ELF-1 (cell line): Measurements from ENCODE around the gene MEX3A.

Experiments used
- DNase-seq: peaks from one replicate; pipeline ENCODE4 v3.0.0-alpha.2; 2016; ENCODE audit warnings: low read depth, low spot score

MEX3A gene

DNA sequence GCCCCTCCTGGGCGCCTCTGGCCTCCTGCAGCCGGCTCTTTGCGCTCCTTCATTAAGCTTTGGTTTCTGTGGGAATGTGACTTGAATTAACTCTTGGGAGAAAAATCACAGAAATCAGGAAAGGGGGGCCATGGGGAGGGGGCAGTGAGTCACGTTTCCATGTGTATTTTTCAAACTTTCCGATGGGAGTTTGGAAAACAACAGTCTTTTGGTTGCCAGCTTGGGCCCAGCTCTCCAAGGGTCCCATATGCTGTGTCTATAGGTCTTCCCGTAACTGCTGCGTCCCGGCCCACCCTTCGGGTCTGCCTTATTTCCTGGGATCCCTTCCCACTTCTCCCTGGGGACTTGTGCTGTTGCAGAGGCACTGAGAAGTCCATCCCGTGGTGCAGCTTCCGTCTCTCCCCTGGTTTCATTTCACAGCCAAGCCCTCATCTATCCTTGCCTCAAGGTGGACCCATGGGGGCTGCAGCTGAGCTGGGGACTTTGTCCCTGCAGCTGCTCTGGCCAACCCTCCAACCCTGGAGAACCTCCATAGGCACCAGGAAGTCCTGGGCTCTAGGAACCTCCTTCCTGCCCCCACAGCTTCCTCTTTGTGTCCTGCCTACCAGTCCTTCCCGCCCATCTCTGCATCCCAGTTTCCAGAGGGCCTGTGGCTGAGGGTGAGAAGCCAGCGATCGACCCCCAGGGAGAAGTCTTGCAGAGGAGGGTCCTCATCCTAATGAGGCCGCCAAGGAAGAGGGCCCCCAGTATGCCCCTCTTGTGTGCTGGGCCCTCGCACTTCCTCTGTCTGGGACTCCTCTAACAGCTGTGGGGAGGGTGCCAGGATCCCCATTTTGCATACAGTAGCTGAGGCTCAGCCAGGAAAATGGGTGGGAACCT, 20.6 kb upstream of the MEX3A start:
- no peak for DNase-seq

DNA sequence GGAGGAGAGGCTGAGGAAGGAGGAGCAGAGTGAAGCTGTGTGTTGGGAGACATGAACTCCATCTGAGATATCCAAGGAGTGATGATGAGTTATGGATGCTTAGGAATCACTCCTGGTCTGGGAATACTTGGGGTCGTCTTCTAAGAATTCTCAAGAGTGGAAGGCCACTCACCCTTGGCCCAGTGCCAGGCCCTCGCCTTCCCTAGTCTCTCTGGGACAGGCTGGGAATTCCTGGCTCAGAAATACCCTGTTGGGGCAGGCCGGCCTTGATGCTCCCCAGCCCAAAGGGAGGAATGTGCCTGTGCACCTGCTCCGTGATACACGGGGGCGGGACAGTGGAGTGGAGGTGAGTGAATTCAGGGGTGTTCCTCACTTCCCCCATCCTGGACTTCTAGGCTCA, 19.6 kb upstream of the MEX3A start:
- no peak for DNase-seq

DNA sequence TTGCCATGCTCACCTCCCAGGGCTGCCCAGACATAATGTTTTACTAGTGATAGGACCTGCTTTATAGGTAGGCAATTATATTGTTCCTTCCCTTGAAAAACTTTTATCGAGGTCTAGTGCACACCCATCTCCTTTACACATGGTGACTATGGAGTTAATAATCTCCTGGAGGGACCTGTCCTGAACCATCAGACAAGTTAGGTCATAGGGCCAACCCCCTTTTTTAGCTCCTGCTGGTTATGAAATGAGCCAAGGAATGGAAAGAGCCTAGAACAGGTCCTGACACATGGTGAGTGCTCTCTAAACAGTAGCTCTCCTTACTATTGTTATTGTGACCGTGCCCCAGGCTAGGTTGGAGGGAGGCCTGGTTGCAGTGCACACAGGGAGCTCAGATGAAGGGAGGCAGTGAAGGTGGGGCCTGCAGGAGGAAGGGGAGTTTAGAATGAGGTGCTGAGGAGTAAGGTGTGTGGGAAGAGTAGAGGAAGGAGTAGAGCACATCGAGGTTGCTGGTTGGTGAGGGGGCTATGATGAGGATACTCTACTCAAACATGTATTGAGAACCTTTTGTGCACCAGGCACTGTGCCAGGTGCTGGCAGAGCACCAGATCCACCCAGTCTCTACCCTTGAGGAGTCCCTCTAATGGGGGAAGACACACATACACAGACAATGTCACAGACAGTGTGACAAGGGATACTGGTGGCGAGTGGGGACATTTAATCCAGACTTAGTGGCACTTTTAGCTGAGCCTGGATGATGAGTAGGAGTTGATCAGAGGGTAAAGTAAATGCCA, 18.1 kb upstream of the MEX3A start:
- DNase-seq = no peak

DNA sequence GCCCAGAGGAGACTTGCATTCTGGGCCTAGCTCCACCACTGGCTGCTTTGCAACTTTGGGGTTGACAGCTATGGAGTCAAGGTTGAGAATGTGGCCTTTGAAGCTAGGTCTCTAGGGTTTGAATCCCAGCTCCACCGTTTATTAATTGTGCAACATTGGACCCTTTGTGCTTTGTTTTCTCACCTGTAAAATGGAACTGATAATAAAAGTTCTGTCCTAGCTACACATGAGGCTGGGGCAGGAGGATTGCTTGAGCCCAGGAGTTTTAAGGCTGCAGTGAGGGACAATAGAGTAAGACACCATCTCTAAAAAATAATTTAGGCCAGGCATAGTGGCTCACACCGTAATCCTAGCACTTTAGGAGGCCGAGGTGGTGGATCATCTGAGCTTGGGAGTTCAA, 17.0 kb upstream of the MEX3A start:
- DNase-seq = no peak

DNA sequence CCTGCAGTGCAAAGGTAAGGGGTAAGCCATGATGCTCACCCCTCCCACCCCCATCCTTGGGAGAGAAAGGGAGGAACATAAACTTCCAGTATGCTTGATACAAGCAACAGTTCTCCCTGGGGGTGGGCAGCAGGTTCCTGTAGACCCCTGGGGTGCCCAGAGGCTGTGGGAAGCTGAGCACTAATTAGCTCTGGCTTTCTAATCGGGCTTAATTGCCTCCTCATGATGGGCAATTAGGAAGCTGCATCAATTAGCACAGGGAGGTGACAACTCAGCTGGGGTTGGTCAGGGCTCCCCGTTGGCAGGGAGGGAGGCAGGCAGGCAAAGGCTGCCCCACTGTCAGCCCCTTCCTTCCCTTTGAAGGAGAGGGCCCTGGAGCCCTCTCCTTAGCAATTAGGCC, 16.5 kb upstream of the MEX3A start:
- DNase-seq = no peak

DNA sequence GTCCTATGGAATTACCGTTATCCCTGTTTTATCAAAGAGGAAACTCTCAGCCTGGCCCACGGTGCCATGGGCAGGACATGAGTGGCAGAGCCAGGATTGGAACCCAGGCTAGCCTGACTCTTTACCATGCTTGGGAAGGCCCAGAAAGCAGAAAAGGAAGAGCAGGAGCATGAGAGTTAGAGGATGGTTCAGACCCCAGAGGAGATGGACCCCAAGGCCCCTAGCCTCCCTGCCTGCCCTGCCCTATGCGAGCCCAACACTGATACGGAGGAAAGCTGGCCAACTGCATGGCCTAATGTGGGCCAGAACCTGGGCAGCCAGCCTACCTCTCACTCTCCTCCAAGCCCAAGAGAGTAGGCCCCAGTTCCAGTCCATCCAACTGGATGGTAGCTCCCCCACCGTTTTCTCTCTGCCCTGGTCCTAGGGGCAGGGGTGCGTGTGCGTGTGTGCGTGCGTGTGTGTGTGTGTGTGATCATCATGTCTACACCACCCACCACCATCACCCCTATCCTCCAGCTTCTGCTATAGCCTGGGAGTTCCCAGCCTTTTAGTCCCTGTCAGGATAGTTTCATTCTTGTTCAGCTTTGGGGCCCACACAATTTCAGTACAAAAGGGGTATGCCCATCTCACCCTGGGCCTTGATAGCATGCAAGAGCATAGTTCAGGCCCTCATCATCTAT, 15.4 kb upstream of the MEX3A start:
- no peak for DNase-seq

DNA sequence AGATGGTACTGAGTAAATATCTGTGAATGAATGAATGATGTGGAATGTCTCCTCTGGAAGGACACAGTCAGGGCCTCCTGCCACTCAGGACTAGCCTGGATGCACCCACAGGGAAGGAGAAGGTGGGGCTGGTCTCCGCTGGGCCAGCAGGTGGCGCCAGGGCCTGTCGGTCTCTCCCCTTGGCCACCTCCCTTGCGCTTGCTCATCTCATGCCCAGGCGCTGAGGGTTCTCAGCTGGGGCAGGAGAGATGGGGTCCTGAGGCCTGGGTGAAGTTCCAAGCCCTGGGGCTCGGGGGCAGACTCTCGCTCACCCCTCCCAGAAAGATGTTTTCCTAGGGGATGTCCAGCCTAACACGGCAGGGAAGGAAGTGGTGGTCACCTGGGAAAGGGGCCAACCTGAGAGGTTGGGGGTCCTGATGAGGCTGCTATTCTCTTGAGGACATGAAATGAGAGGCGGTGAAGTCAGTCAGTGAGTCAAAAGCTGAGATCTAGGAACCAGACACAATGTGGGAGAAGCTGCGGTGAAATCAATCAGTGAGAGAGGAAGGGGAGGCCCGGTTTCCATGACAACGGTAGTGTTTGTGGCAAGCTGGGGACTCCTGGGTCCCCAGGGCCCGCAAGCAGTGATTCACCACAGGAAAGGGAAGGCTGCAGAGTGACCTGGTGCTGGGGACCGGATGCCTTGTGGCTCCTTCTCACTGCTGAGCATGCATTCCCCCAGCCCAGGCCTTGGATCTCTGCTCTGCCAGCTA, 14.6 kb upstream of the MEX3A start:
- DNase-seq = peak; percentile 92

DNA sequence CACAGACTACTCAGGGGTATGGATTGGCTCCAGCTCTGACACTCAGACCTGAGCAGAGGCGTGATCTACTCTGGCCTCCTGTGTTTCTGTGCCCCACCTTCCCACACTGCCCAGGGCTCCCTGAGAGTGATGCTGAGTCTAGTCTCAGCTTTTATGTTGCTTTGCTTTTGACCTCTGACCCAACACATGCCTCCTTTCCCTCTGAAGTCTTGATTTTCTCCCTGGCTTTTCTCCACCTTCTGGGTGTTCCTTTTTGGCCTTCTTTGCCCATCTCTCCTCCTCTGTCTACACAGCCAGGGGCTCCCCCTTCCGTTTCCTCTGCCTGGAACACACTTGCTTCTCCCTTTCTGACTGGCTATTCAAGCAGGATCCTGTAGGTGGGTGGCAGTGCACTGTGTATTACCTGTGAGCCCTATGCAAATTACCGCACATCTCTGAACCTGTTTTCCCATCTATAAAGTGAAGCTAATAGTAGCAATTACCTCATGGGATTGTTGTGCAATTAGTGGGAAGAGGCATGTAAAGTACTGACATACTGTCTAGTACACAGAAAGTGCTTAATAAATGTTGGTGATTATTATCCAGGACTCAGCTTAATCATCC, 13.7 kb upstream of the MEX3A start:
- DNase-seq = no peak

DNA sequence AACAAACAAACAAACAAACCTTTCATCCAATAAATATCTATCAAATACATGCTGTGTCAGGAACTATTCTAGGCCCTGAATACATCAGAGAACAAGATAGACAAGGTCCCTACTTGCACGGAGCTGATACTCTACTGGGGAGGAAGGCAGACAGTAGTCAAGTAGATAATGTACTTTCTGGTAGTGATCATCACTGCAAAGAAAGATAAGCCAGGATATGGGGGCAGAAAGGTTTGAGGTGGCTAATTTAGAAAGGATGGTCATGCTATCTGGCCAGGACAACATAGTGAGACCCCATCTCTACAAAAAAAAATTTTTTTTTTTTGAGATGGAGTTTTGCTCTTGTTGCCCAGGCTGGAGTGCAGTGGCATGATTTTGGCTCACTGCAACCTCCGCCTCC, 9.3 kb upstream of the MEX3A start:
- no peak for DNase-seq

DNA sequence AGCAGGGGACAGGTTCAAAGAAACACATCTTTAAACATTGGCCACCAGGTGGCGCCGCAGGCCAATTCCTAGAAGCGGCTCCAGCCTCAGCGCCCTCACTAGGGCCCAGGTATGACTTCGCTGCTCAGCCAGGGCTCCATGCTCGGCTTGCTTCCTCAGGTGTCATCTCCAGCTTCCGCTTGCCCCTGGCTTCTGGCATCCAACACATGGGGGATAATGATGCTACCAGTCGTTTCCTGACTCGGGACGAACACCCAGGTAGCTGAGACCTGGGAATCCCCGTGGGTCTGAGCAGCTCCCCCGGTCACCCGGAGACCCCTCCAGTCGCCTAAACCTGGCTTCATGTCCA, 8.5 kb upstream of the MEX3A start:
- peak; percentile 92 for DNase-seq

DNA sequence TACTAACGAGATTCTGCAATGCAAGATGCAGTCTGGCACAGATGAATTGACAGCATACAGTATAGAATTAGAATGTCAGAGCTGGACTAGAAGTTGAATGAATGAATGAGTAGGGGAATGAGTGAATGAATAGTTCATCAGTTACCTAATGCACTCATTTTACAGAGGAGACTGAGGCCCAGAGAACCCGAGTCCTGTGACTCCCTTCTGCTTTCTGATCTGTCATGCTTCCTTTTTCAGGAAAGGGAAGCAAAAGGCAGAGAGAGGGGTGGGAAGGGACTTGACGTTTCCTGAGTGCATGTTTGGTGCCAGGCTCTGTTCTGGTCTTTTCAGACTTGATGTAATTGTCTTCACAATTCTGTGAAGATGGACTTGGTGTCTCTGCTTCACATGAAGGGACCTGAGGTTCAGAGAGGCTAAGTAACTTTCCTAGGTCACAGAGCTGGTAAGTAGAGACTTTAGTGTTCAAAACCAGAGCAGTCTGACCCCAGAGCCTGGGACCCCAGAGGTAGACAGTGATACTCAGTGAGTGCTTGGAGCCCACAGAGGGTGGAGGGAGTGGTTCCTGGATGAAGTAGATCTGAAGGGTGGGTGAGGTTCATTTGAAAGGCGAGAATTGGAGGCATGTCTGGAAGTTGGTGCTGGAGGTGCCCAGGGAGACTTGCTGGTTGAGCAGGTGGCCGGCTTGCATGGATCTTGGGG, 8.0 kb upstream of the MEX3A start:
- DNase-seq = no peak

DNA sequence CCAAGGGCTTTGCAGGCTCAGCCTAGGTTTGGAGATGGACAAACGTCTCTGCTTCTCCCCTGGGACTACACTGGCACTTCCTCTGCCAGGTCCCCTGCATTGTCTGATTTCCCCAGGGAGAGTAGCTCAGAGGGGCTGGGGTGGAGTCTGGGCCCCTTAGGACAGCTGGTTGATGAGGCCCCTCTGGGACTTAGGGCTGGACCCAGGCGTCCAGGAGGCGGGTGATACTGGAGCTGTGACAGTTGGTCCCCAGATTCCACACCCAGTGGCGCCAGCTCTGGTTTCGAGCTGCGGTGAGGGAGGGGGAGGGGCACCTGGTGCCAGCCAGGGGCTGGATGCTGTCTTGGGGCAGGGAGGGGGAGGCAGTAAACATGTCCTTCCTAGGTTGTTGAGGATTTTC, 7.4 kb upstream of the MEX3A start:
- no peak for DNase-seq

DNA sequence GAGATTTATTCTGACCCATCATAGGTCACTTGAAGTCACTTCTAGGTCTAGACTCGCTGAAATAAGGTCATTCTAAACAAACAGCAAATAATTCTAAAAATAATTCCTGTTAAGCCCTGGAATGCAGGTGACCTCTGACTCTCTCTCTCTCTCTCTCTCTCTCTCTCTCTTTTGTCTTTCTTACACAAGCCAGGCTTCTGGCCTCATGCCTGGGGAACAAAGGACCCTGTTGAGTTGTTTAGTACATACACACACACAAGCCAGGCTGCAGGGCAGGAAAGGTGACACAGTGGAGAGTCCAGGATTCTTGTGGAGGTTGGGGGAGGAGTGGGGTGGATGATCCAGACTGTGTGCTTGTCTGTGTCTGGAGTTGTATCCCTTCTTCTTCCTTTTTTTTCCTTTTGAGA, 4.0 kb upstream of the MEX3A start:
- peak; percentile 89 for DNase-seq

DNA sequence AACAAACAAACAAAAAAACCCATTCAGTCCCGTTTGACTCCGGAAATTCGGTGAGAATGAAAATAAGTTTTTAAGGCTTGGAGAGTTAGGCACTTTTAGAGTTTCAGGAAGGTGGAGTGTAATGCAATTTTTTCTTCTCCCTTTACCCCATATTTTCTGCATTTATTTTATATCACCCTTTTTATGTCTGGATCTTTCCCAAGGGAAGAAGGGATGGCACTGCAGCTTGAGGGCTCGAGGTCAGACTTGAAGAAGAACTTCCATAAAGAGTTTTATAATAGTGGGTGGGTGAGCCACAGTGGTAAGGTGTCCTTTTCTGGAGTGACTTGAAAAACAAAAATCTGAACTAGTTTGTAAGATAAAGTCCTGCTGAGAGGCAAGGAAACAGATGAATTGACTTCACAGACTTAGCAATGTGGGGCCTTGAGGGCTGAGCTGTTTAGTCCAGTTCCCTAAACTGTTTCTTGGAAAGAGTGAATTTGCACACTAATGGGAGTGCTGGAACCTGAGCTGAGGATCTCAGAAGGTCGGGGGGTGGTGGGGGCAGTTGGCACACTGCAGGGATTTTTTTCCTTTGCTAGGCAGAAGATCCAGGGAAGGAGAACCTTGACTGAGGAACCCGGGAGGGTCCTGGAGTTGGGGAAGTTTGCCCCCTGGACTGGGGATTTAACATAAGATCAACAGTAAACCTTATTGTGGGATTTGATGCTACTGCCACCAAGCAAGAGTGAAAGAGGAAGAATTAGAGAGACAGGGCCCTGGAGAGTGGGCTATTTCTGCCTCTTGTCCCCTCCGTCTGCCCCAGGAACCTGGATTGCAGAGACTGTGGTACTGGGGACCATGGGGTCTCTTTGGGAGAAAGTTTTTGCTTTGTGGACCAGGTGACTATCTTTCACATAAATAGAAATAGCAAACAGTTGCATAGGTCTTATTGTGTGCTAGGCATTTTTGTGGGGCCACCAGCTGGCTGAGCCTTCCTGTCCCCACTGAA, 1.8 kb upstream of the MEX3A start:
- peak; percentile 47 for DNase-seq

DNA sequence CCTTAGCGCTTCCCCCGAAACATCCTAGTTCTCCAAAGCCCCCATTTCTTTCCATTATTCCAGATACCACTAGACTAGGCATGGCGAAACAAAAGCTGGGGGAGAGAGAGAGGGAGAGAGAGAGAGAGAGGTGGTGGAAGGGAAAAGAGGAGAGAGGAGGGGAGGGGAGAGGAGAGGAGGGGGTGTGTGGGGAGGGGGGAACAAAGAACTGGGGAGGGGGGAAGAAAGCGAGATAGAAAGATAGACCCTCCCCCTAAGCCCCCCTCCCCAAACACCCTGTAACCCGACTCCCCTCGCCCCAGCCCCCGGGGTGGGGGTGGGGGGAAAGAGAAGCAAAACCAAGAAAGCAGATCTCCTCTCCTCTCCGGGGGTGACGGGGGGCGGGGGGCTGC, 352 bp downstream of the MEX3A start:
- no peak for DNase-seq

DNA sequence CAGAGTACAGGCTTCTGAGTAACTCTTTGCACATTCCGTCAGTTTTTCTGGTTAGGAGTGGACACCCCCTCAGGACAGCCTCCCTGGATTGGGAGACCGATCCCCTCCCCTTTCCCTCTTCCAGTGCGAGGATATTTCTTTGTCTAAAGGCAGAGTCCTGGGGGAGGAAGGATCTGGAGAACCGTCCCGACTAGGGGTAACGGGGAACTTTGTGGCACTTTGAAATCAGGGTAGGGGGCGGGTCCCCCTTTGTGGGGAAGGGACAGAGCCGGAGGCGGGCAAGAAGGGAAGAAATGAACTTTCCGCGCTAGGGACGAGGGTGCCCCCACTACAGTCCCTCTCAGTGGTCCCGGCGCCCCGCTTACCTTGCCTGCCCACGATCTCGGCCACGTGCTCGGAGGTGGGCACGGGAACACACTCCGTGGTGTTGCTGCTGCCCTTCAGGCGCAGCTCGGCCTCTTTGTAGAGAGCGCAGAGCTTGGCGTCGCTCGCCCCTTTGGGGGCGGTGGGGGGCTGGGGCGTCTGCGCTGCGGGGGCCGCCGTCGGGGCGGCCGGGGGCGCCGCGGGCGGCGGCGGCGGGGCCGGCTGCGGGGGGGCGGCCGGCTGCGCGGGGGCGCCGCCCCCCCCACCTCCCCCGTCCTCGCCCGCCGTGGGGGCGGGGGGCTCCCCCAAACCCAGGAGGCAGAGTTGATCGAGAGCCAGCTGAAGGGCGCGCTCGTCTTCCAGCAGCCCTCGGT, 917 bp downstream of the MEX3A start:
- peak; percentile 53 for DNase-seq

DNA sequence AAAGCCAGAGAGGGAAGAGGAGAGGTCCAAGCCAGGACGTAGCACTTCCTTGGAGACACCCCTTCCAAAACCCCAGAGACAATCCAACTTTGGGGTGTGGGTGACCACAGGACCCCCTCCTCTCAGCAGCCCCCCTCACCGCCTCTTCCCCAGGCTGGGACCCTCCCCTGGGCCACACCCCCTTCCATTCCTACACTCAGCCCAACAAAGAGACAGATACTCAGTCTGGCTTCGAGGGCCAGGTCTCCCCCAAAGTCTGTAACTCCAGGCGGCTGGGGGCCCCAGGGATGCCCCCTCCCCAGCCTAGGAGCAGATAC, 1.4 kb downstream of the MEX3A start:
- DNase-seq = peak; percentile 44

DNA sequence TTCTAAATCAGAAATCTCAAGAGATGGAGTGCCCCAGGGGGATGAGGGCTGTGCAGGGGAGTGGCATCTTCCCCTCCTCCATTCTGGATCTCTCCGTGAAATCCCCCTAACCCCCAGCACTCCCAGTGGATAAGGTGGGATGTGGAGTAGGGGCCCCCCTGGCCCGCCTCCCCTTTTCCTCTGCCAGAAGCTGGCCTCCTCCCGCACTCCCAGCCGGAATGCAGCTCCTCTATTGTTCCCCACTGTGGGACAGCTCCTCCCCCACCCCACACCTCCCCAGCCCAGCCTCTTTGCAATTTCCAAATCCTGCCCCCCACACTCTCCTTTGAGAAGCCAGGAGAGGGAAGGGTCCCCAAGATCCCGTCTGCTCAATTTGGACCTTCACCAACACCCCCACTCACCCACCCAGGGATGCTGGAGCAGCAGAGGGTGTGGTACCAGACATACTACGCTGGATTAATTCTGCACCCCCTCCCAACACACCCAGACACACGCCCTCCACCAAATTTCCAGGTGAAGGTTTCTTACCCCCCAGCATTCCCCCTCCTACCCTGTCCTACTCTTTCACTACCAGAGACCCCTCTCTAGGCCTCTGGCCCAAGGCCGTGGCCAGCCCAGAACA, 1.9 kb downstream of the MEX3A start:
- no peak for DNase-seq

DNA sequence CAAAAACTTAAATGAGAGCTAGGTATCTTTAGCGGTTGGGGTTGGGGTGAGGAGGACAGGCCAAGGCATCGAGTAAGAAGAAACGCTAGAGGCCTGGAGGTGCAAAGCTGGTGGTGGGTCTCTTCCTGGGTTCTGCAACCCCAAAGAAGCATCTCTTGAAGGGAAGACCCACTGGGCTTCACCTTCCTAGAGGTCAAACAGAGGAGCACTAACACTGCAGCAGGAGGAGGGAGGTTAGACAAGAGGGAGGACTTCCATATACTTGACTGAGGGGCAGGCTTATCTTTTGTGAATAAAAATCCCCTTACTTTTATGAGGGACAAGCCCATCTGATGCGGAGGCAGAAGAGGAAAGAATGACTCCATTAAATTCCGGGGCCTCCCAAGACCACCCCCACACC, 2.5 kb downstream of the MEX3A start:
- DNase-seq = no peak
